GM18861 (cell line): ENCODE data around the gene FNDC1.
"Not testable (repeated sequence)": the region's sequence is repeated elsewhere in the genome, so short reads cannot be mapped to it uniquely, and the experiment has no call there.

Source experiments
- ATAC-seq: cut with Tn5 transposase; IDR thresholded peaks from one replicate; pipeline ENCODE4 v1.9.1; 2021; ENCODE audit not compliant: unreplicated experiment

Gene FNDC1

GRCh38 chr6:159169193-159169555 lies at the start of gene FNDC1:
Gene FNDC1 (plus strand): TSS chr6:159169400. CDS start chr6:159169597, 197 bp downstream.
- ATAC-seq: no peak

- ATAC-seq: no peak
Observed at GRCh38 chr6:159119791-159120190, 49.4 kb upstream of the FNDC1 start.

- ATAC-seq: no peak
Observed at GRCh38 chr6:159121486-159121885, 47.7 kb upstream of the FNDC1 start.

- no peak for ATAC-seq
Observed at GRCh38 chr6:159122453-159122852, 46.7 kb upstream of the FNDC1 start.

GRCh38 chr6:159123831-159124230 lies 45.4 kb upstream of the FNDC1 start:
- not testable (repeated sequence) for ATAC-seq

DNA sequence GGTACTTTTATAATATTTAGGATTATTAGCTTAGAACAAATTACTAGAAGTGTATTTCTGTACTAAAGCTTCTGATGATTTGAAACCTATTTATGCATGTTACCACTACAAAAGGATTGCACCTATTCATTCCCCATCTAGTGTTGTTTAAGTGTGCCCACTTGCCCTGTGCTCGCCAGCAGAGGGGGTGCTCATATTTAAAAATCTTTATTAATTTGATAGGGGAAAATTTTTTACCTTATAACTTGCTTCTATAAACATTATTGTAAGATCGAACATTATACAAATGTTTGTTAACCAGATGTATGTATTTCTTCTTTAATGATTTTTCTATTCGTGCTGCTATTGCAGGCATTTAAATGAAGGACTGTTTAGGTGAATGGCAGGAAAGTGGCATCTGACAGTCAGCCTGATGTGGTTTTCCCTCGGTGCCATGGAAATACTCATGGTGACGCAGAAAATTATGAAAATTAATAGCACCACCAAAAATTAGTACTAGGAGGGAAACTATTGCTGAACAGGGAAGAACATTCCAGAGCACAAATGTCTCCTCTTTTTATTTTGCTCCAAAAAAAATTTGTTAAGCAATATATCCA lies 44.1 kb upstream of the FNDC1 start:
- no peak for ATAC-seq

DNA sequence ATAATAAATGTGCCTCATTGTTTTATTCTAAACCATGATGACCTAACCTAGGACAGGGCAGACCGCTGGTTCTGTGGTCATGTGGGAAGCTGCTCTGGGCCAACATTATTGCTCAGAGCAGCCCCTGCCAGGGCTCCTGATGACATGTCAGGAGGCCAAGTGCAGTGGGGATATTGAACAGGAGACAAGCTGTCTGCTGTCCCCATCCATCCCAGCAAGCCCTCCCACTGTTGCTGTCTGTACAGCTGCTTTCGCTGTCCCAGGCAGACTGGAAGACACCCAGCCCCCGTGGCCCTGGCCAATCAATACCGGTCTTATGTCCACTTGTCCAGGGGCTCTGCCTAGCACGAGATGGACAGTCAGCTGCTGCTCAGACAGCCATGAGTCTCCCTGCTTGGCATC lies 43.2 kb upstream of the FNDC1 start:
- ATAC-seq: no peak

DNA sequence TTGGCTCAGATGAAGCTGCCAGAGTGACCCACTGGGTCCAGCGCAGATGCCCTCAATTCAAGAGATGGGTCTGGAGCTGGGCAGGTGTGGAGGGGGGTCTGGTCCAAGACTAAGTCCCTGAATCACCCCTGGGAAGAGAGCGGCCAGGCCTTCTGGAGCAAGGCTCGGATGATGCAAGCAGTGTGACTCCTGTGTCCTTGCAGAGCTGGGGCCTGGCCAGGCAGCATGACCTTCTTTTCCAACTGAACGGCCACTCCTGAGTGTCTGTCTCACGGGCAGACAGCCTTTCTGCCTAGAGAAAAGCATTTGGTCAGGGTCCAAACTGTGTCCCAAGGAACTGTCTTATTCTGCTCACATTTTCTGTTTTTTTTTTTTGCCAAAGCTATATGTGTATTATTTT lies 42.6 kb upstream of the FNDC1 start:
- ATAC-seq: no peak

DNA sequence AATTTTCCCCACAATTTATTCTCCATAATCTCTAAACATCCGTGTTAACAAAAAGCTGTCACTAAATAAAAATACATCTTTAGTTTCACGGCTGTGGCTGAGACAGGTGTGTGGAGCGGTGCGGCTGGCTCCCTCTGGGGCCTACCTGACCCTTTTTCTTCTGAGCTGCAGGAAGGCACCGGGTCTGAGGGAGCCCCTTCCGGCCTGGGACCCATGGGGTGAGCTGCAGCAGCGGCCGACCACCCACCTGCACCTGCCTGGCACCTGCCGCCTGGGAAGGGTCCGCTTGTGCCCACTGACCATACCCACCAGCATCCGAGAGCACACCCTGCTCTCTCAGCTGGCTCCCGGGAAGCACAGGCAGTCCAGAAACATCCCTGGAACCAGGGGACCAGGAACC lies 41.5 kb upstream of the FNDC1 start:
- no peak for ATAC-seq

GRCh38 chr6:159128978-159129377 lies 40.2 kb upstream of the FNDC1 start:
- ATAC-seq: no peak

DNA sequence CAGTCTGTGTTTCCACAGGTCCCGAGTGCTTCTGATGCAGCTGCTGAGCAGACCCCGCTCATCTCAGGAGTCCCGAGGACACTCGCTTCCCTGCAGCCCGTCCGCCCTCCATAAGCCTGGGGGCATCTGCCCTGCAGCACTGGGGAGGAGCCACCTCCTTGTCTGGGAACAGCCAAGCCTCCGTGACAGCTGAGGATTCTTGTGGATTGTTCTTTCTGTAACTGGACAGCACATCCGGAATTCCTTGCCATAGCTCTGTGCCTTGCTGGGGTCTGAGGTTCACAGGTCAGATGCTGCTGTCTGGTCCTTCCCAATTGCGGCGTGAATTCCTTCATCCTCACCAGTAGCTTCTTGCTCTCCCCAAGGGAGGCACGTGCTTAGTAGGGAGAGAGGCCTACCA lies 38.4 kb upstream of the FNDC1 start:
- ATAC-seq: no peak

- no peak for ATAC-seq
Observed at GRCh38 chr6:159131709-159132108, 37.5 kb upstream of the FNDC1 start.

DNA sequence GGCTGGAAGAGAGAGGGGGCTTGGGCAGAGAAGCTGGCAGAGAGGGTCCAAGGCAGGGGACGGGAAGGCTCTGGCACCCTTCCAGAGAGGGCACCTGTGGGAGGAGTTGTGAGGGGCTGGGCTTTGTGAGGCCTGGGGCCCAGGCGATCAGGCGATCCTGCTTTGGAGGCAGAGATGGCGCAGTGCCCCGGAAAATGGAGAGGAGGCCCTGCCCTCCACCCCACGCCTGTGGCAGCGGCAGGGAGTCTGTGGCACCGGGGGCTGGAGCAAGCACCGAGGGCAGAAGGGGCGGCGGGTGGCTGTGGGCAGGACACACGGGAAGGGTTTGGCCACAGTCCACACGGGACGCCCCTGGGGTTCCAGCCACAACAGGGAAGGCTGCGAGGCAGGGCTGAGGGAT lies 36.5 kb upstream of the FNDC1 start:
- no peak for ATAC-seq

GRCh38 chr6:159134701-159135364 lies 34.4 kb upstream of the FNDC1 start:
- peak; percentile 76 for ATAC-seq

GRCh38 chr6:159137676-159138075 lies 31.5 kb upstream of the FNDC1 start:
- no peak for ATAC-seq

DNA sequence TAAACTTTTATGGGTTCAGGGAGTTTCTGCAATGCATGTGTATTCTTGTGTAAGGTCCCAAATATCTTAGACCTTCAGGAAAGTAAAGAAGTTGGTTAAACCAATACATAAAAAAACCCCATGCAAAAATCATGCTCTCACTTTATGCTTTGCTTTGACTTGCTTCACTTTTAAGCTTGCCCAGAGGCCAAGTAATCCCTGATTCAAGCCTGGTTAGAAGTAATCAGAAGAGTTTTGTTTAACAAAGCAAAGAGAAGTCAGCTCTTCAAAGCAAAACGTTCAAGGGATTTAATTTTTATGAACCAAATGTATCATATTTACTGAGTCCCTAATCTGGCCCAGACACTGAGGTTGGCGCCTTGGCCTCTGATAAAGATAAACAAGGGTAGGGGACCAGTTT lies 26.7 kb upstream of the FNDC1 start:
- ATAC-seq: no peak

GRCh38 chr6:159148641-159149040 lies 20.6 kb upstream of the FNDC1 start:
- ATAC-seq: no peak

GRCh38 chr6:159149641-159150040 lies 19.6 kb upstream of the FNDC1 start:
- no peak for ATAC-seq

GRCh38 chr6:159151266-159151855 lies 17.8 kb upstream of the FNDC1 start:
- no peak for ATAC-seq

GRCh38 chr6:159152041-159152440 lies 17.2 kb upstream of the FNDC1 start:
- no peak for ATAC-seq

DNA sequence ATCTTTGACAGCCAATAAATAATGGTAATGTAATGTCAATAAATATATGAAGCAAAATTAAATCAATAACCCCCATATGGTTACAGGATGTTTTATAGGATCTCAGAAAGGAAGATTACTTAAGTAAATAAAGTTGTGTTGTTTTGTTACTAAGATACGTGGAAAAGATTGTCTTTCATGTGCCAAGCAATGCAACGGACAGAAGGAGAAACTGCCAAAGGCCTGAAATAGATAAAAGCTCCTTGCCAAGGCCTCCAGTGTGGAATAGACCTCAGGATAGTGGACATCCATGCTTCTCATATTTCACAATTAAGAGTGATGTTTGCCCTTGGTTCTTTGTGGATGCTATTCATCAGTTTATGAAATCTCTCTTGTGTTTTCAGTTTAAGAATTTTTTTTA lies 16.4 kb upstream of the FNDC1 start:
- no peak for ATAC-seq

DNA sequence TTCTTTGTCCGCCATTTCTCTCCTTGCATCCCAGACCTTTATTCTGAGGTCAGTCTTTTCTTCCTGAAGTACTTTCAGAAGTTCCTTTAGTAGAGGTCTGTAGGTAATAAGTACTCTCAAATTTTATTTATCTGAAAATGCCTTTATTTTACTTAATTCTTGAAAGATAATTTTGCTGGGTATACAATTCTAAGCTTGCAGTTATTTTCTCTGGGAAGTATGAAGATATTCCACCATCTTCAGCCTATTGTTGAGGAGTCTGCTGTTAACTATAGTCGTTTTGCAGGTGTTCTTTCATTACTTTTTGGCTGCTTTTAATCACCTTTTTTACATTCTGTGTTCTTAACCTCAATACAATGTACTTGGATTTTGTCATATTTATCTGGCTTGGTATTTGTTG lies 13.5 kb upstream of the FNDC1 start:
- no peak for ATAC-seq

DNA sequence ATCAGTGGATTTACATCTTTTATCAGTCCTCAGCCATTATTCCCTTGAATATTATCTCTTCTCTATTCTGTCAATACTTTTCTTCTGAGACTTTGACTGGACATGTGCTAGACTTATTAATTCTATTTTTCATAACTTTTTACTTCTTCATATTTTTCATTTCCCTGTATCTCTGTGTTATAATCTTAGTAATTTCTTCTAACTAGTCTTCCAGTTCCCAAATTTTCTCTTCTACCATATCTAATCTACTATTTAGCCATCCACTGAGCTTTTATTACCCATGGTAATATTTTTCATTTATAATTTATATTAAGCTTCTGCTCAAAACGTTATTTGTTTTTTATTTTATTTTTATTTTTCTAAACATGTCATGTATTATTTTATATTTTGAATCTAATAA lies 13.1 kb upstream of the FNDC1 start:
- ATAC-seq: no peak
